Stimulated activated CD4-positive, alpha-beta T cell treated with anti-CD3 and anti-CD28 coated beads, Interleukin-1b, Interleukin-23, amount 100 ng/mL, for 1 hour (primary cell): ENCODE results near the gene BASP1.
"Not testable (repeated sequence)": the region's sequence is repeated elsewhere in the genome, so short reads cannot be mapped to it uniquely, and the experiment has no call there.

ENCODE experiments used
- DNase-seq, 2 donors: peaks; one replicate each; pipeline ENCODE4 v3.0.0-alpha.2; 2020; ENCODE audit warnings: low read depth in 2 of 2

Gene BASP1

GRCh38 chr5:17319095-17319494 lies 101.7 kb downstream of the BASP1 start:
- not testable (repeated sequence) for DNase-seq

GRCh38 chr5:17325770-17326599 lies 108.6 kb downstream of the BASP1 start:
- DNase-seq = no peak
